GM19238 (cell line): ENCODE measurements around the gene HOXC10.

Experiments used
- DNase-seq: peaks from one replicate; pipeline ENCODE4 v3.0.0; 2011; ENCODE audit warnings: low spot score; ENCODE audit not compliant: insufficient read length

HOXC10 gene

GRCh38 chr12:53984901-53985691 is at the start of gene HOXC10:
HOXC10 (plus strand) TSS chr12:53985146; CDS start chr12:53985260, 114 bp downstream.
- DNase-seq = peak; percentile 73

GRCh38 chr12:53935383-53936341 is 49.3 kb upstream of the HOXC10 start:
- DNase-seq = no peak

- no peak for DNase-seq
Measured at GRCh38 chr12:53937099-53937498, 47.8 kb upstream of the HOXC10 start.

GRCh38 chr12:53937596-53938325 is 47.2 kb upstream of the HOXC10 start:
- no peak for DNase-seq

- DNase-seq = no peak
Measured at GRCh38 chr12:53938326-53939140, 46.4 kb upstream of the HOXC10 start, which contains the start of gene HOXC13. HOXC13 (plus strand) TSS chr12:53938831; CDS start chr12:53938907, 76 bp downstream.

GRCh38 chr12:53939141-53940108 is 45.5 kb upstream of the HOXC10 start:
- no peak for DNase-seq

GRCh38 chr12:53940443-53941014 is 44.4 kb upstream of the HOXC10 start:
- DNase-seq = no peak

- no peak for DNase-seq
Measured at GRCh38 chr12:53941187-53941586, 43.8 kb upstream of the HOXC10 start.

GRCh38 chr12:53941750-53942149 is 43.2 kb upstream of the HOXC10 start:
- DNase-seq = no peak

- DNase-seq = no peak
Measured at GRCh38 chr12:53942467-53942997, 42.4 kb upstream of the HOXC10 start.

- no peak for DNase-seq
Measured at GRCh38 chr12:53944209-53944608, 40.7 kb upstream of the HOXC10 start.

GRCh38 chr12:53944907-53945847 is 39.8 kb upstream of the HOXC10 start:
- no peak for DNase-seq

- DNase-seq = no peak
Measured at GRCh38 chr12:53947743-53948142, 37.2 kb upstream of the HOXC10 start.

- no peak for DNase-seq
Measured at GRCh38 chr12:53948650-53949593, 36.0 kb upstream of the HOXC10 start.

- no peak for DNase-seq
Measured at GRCh38 chr12:53949631-53950436, 35.1 kb upstream of the HOXC10 start.

- no peak for DNase-seq
Measured at GRCh38 chr12:53950437-53950773, 34.5 kb upstream of the HOXC10 start.
